NCI-H2171 (cell line): ENCODE measurements around the gene PDE6D.
"Not testable (repeated sequence)": the region's sequence is repeated elsewhere in the genome, so short reads cannot be mapped to it uniquely, and the experiment has no call there.

ENCODE experiments used
- DNase-seq: peaks from one replicate; lab custom pipeline; 2025; lab: John Stamatoyannopoulos, UW

Gene PDE6D

DNA sequence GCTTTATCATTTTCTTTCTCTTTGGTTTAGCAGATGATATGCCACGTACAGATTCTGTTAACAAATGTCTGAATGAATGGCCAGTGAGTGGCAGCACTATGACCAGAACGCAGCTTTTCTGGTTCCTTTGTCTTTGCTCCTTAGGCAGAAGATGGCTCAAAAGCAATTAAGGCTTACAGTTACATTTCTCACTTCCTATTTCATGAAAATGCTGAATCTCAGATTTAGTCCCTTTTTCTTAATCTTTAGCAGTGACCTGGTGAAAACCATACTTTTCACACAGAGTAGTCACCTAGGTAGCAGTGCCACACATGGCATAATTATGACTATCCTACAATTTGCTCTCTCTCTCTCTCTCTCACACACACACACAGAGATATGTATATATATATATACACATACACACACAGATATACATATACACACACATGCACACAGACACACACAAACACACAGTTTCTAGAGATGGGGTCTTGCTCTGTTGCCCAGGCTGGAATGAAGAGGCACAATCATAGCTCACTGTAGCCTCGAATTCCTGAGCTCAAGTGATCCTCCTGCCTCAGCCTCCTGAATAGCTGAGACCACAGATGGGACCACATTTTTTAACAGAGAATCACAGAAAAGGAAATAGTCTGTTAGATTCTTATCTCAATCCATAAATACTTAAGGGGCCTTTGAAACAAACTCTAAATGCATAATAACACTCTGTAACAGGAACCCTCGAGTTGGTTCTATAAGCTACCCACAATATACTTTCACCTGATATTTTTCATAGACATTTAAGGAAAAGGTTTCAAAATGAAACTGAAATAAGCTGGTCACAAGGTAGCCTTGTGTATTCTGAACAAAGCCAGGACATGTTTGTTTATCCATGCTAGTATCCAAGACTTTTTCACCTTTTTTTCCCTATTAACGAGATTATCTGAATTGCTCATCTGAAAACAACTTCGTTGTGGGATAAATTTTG is 11.6 kb downstream of the PDE6D start:
- no peak for DNase-seq

DNA sequence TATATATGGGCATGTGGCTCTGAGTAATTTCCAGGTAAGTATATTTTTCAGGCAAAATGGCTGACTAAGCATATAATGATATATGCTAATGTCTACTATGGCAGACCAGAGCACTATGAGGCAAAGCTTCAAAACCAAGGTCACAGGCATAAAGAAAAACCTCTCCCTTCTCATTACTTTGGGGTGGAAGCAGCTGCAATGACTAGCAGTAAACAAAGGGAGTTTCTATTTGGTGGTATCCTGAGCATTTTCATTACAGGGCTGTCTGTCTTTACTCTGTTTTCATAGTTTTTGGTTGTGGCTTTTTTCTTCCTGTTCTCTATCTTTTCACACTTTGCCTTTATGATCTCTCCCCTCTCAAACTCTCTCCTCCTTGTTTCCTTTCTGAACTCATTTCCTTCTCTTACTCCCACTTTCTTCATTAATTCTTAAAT is 15.6 kb downstream of the PDE6D start:
- DNase-seq, result no peak

DNA sequence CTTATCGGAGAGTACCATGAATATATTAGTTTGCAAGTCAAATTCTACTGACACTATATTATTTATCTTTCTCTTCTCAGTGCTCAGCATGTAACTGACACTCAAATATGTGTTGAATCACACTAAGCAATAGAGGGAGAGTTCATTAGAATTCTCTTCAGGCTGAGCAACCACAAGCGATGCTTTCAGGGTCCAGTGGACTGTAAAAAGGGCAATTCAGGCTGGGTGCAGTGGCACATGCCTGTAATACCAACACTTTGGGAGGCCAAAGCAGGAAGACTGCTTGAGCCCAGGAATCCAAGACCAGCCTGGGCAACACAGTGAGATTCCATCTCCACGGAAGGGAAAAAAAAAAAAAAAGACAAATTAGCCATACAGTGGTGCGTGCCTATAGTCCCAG is 16.3 kb downstream of the PDE6D start:
- DNase-seq, result no peak

- no peak for DNase-seq
These were observed 17.0 kb downstream of the PDE6D start for GRCh38 chr2:231764124-231764523.

DNA sequence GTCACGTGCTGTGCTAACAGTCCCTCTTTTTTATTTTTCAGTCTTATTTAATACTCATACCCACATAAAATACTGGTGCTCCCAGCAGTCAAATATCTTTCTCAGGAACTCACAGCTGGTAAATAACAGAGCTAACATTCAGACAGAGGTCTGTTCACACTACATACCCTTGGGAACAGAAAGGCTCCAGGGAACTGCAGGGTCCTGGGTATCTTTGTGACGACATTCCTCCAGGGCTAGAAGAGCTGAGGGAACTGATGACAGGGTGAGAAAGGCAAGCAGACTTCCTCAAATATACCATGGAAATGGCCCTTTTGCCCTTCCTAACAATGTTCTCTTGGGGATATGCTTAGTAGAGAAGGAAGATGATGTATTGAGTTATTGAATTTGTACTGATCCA is 19.3 kb downstream of the PDE6D start:
- DNase-seq, result no peak

- DNase-seq, result no peak
These were observed 29.0 kb downstream of the PDE6D start for GRCh38 chr2:231752061-231752460.

- no peak for DNase-seq
These were observed 29.9 kb downstream of the PDE6D start for GRCh38 chr2:231751042-231751815.

- DNase-seq, result not testable (repeated sequence)
These were observed 32.1 kb downstream of the PDE6D start for GRCh38 chr2:231749016-231749415.

DNA sequence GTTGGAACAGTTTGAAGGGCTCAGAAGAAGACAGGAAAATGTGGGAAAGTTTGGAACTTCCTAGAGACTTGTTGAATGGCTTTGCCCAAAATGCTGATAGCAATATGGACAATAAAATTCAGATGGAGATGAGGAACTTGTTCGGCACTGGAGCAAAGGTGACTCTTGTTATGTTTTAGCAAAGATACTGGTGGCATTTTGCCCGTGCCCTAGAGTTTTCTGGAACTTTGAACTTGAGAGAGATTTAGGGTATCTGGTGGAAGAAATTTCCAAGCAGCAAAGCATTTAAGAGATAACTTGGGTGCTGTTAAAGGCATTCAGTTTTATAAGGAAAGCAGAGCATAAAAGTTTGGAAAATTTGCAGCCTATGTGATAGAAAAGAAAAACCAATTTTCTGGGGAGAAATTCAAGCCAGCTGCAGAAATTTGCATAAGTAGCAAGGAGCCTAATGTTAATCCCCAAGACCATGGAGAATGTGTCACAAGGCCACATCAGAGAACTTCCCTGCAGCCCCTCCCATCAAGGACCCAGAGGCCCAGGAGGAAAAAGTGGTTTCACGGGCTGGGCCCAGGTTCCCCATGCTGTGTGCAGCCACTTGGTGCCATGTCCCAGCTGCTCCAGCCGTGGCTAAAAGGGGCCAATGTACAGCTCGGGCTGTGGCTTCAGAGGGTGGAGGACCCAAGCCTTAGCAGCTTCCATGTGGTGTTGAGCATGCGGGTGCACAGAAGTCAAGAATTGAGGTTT is 32.8 kb downstream of the PDE6D start:
- DNase-seq, result not testable (repeated sequence)

DNA sequence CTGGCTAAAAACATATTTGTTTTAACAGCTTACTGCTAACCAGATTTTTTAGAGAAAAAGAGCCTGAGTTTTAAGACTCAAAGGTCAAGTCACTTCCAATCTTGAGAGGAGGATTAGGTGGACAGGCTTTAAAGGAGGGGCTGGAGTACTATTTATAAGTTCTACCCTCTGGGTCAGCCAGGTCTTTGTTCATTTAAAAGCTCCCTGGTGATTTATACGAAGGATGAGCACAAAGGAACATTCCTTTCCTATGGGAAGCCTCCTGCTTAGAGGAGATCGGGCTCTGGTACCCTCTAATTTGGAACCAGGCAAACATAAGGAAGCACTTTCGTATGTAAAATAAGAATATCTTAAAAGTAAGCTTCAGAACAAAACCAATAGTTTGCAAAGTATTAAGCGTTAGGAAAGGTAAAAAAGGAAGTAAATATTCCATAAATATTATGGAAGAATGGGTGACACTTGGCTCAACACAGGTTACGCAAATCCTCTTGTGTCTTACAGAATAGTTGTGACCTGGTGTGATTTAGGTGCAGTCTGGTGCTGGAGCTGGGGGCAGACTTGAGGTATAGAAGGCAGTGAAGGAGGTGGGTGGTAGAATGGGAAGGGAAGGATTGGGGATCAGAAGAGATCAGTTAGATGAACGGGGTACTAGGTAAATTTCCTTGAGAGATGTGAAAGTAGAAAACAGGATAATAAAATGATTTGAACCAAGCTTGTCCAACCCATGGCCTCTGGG is 35.6 kb downstream of the PDE6D start:
- no peak for DNase-seq

DNA sequence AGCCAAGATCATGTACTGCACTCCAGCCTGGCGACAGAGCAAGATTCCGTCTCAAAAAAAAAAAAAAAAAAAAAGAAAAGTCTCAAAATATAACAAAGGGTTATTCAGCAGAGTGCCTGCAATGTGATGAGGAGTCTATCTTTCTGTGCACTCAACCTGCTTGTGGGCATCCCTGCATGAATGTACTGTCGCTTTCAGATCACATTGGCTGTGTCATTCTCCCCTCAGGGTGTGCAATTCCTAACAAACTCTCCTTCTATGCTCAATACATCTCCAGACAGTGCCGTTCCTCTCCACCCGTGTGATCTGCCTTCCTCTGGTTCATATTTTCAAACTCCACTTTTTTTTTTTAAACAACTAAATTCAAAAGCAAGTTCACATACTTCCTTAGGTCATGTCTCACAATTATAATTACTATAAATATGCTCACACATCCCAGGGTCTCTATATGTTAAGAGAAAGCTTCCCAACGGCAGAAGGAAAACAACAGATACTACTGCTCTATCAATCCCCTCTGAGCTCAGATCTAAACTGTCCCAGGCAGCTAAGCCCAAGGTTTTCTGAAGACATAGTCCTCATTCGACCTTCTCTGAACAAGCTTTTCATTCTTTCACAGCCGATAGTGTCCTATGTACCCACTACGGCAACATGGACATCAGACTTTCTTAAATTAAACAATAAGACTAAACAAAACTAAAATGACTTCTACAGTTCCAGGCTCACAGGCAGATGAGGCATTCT is 37.5 kb downstream of the PDE6D start:
- no peak for DNase-seq

DNA sequence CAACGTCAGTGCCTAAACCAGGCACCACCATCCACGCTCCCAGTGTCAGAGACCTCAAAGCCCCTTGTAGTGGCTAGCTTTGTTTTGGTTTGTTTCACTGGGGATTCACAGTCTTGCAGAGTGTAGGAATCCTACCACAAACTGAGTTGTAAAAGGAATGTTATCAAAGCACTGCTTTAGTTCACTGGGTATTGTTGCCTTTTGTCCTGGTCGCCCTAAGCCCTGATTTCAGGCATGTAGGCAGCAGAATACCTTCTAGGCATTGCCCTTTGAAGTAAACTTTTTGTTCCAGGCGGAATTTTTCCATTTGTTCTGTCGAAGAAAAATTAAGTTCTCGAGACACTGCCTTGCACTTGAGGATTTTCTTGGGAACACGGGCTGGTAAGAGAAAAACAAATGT is 43.3 kb downstream of the PDE6D start:
- DNase-seq, result no peak

DNA sequence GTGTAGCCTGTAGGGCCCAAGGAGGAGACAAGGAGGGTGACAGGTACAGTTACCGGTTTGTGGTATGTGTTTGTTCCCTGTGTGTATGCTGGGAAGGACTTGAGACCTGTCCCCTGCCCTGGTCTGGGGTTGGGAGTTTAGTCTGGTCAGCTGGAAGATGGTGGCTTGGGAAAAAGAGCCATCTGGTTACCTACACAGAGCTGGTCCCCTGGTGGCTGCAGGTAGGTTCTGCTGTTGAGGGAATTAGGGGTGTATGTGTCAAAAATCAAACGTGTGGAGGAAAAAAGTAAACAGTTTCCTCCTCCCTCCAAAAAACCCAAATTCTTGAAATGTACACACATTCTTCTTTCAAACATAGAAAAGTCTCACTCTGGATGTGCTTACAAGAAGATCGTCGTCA is 48.5 kb downstream of the PDE6D start:
- DNase-seq, result no peak

GRCh38 chr2:231727621-231728020 is 53.5 kb downstream of the PDE6D start:
- DNase-seq, result peak; percentile 16

- DNase-seq, result no peak
These were observed 54.8 kb downstream of the PDE6D start for GRCh38 chr2:231726276-231726675.

GRCh38 chr2:231725476-231725875 is 55.6 kb downstream of the PDE6D start:
- DNase-seq, result no peak

- no peak for DNase-seq
These were observed 58.3 kb downstream of the PDE6D start for GRCh38 chr2:231722721-231723307.

DNA sequence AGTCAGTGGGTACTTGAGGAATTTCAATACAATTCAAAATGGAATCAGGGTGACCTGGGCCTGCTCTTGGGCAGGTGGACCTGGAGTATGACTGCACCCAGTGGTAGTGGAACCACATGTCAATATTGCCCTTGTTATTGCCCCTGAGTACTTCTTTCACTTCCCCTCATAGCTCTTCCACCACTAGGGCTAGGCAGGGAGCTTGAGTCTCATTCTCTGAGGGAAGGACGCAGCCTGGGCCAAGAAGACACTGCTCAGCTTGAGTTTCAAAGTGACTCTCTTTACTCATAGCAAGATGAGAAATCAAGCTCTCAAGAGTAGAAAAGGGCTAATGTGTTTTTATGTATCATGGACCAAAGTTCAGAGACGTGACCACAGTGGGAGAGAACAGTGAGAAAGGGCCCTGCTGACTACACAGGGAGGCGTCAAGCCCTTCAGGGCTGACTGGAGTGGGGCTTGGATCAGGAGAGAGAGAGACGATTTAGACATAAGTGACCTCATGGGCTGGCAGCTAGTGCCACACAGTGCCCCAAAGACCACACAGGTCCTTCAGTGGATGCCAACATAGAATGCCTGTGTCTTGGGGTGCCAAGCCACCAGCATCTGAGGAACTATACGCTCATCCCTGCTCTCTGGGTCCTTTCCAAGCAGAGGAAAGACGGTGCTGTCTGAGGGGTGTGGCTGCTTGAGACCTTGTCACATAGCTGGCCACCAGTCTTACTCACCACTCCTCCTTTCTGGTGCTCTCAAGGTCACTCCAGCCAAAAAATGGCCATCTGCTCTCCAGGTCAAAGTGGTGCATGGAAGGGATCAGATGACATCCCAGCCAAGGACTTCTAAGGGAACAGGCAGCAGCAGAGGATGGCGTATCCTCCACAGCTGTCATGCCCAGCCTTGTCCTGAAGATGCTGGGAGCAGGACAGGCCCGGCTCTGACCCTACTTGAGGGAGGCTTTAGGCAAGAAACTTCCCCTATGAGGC is 59.8 kb downstream of the PDE6D start:
- DNase-seq, result no peak

GRCh38 chr2:231720292-231720986 is 60.6 kb downstream of the PDE6D start:
- no peak for DNase-seq
